PC-3 (cell line): ENCODE data around the gene GPC6. TPM values are rescaled to one million over a fixed set of nuclear protein-coding genes. Genes with fewer than 3 reads are reported as not detected.

ENCODE experiments used
- ATAC-seq: fragments of 200-7000 bp; cut with Tn5 transposase; 2 replicates; pipeline ENCODE4 v1.9.1; 2020; ENCODE audit warnings: mild to moderate bottlenecking, moderate library complexity
- BruUV-seq: library from RNA; stranded (reverse); fragments of 400-500 nt; replicated peaks from 2 replicates; lab custom pipeline; 2021; lab: Mats Ljungman, UMichigan
- CTCF ChIA-PET: fragments of 300-600 bp; sonication (Branson Sonifier 250); formaldehyde crosslinking; loops from one replicate; lab custom pipeline; 2022; ENCODE audit warnings: antibody characterized with exemption; lab: Charles Lee
- POLR2A ChIA-PET: fragments of 300-600 bp; sonication (Branson Sonifier 250); formaldehyde crosslinking; loops from one replicate; lab custom pipeline; 2022; ENCODE audit warnings: antibody characterized with exemption; ENCODE audit not compliant: unreplicated experiment; lab: Charles Lee
- DNase-seq: peaks from one replicate; pipeline ENCODE4 v3.0.0-alpha.2; 2015
- H2AFZ ChIP-seq: fragments of 300-600 bp; sonication (generic); 2 replicates; pipeline ENCODE4 v1.6.0; 2016; ENCODE audit warnings: antibody characterized with exemption, low read length
- H3F3A ChIP-seq: fragments of 300-600 bp; sonication (generic); one replicate; pipeline ENCODE4 v1.6.0; 2017; ENCODE audit warnings: antibody characterized with exemption, low read length, control low read depth, mild to moderate bottlenecking; ENCODE audit not compliant: unreplicated experiment
- H3K27ac ChIP-seq: fragments of 300-600 bp; sonication (generic); 2 replicates; pipeline ENCODE4 v1.5.1; 2016; ENCODE audit warnings: mild to moderate bottlenecking, low read length
- H3K27me3 ChIP-seq: fragments of 300-600 bp; sonication (generic); 2 replicates; pipeline ENCODE4 v1.6.1; 2016; ENCODE audit warnings: low read length, mixed read lengths
- H3K36me3 ChIP-seq: fragments of 300-600 bp; sonication (generic); 2 replicates; pipeline ENCODE4 v1.6.1; 2016; ENCODE audit warnings: low read depth, mixed run types, low read length, mixed read lengths
- H3K4me1 ChIP-seq: fragments of 300-600 bp; sonication (generic); 2 replicates; pipeline ENCODE4 v1.5.1; 2016; ENCODE audit warnings: low read length; ENCODE audit not compliant: insufficient read depth
- H3K4me2 ChIP-seq: fragments of 300-600 bp; sonication (generic); 2 replicates; pipeline ENCODE4 v1.6.0; 2016; ENCODE audit warnings: low read length
- H3K4me3 ChIP-seq: fragments of 300-600 bp; sonication (generic); 2 replicates; pipeline ENCODE4 v1.5.1; 2016; ENCODE audit warnings: mild to moderate bottlenecking, low read length, mixed read lengths
- H3K79me2 ChIP-seq: fragments of 300-600 bp; sonication (generic); 2 replicates; pipeline ENCODE4 v1.6.1; 2017; ENCODE audit warnings: low read length, mixed read lengths
- H3K9ac ChIP-seq: fragments of 300-600 bp; sonication (generic); 2 replicates; pipeline ENCODE4 v1.6.0; 2016; ENCODE audit warnings: mild to moderate bottlenecking, low read length
- H3K9me2 ChIP-seq: fragments of 300-600 bp; sonication (generic); replicated peaks from 2 replicates; pipeline ENCODE4 v1.6.1; 2016; ENCODE audit warnings: mixed run types, low read length, mixed read lengths
- H3K9me3 ChIP-seq: fragments of 300-600 bp; sonication (generic); 2 replicates; pipeline ENCODE4 v1.6.1; 2016; ENCODE audit warnings: low read length, mixed read lengths
- H4K20me1 ChIP-seq: fragments of 300-600 bp; sonication (generic); 2 replicates; pipeline ENCODE4 v1.6.1; 2016; ENCODE audit warnings: low read length, mixed read lengths
- EZH2 ChIP-seq: fragments of 300-600 bp; sonication (generic); IDR thresholded peaks from one replicate; pipeline ENCODE4 v1.6.1; 2017; ENCODE audit warnings: antibody characterized with exemption, mild to moderate bottlenecking, low read length; ENCODE audit not compliant: unreplicated experiment
- EZH2phosphoT487 ChIP-seq: fragments of 300-600 bp; sonication (generic); IDR thresholded peaks from 2 replicates; pipeline ENCODE4 v1.6.1; 2018; ENCODE audit warnings: mild to moderate bottlenecking, antibody characterized with exemption, low read length, borderline replicate concordance
- intact Hi-C: fragments of 100-400 bp; cut with micrococcal nuclease; formaldehyde crosslinking; loops from 2 replicates; pipeline ENCODE4 v1.9.0; 2023
- total RNA-seq: library from RNA; depleted of rRNA; stranded (reverse); fragments of >200 nt; gene quantifications from 2 replicates; pipeline ENCODE4 v1.2.3, GENCODE V29; 2014
- TF ChIP-seq, protein P1 (sequence below): fragments of 300-600 bp; sonication (generic); conservative IDR thresholded peaks from 2 replicates; pipeline ENCODE4 v1.5.1; 2017; ENCODE audit warnings: antibody characterized with exemption, low read depth, mild to moderate bottlenecking, low read length

GPC6 gene
- total RNA-seq, 1 experiment from 2014 or later, result 3.5 TPM

- intact Hi-C loops, result loop anchor here (5.0 kb wide), 1 partner anchor 188 kb away; no protein-coding TSS in a partner anchor
- Histone ChIP-seq H3K9me3 (no peaks in the 10 kb centered on the region), H3K27ac (no peak overlapping the region), H3K4me3 (no peak overlapping the region), H4K20me1 (no peaks in the 10 kb centered on the region), H3K27me3 (no peaks in the 10 kb centered on the region), H3K9me2 (no peaks in the 10 kb centered on the region), H3K4me1 (no peaks in the 10 kb centered on the region), H3K79me2 (no peaks in the 10 kb centered on the region), H3F3A (no peaks in the 10 kb centered on the region), H3K4me2 (no peak overlapping the region), H3K9ac (no peak overlapping the region), H2AFZ (no peak overlapping the region), H3K36me3 (no peaks in the 10 kb centered on the region)
- no peak for ATAC-seq
- no TSS peak for BruUV-seq
- ChIA-PET CTCF (no interaction called here), POLR2A (no interaction called here)
- no peak for DNase-seq
- TF ChIP-seq, protein P1, sequence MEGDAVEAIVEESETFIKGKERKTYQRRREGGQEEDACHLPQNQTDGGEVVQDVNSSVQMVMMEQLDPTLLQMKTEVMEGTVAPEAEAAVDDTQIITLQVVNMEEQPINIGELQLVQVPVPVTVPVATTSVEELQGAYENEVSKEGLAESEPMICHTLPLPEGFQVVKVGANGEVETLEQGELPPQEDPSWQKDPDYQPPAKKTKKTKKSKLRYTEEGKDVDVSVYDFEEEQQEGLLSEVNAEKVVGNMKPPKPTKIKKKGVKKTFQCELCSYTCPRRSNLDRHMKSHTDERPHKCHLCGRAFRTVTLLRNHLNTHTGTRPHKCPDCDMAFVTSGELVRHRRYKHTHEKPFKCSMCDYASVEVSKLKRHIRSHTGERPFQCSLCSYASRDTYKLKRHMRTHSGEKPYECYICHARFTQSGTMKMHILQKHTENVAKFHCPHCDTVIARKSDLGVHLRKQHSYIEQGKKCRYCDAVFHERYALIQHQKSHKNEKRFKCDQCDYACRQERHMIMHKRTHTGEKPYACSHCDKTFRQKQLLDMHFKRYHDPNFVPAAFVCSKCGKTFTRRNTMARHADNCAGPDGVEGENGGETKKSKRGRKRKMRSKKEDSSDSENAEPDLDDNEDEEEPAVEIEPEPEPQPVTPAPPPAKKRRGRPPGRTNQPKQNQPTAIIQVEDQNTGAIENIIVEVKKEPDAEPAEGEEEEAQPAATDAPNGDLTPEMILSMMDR, result no peak
- TF ChIP-seq EZH2phosphoT487 (no peak), EZH2 (no peak)
Measured at GRCh38 chr13:94174009-94174408, 947.4 kb downstream of the GPC6 start.

GRCh38 chr13:94175076-94175475 lies 948.5 kb downstream of the GPC6 start:
- H3K9me3 ChIP-seq, result no peaks in the 10 kb centered on the region

DNA sequence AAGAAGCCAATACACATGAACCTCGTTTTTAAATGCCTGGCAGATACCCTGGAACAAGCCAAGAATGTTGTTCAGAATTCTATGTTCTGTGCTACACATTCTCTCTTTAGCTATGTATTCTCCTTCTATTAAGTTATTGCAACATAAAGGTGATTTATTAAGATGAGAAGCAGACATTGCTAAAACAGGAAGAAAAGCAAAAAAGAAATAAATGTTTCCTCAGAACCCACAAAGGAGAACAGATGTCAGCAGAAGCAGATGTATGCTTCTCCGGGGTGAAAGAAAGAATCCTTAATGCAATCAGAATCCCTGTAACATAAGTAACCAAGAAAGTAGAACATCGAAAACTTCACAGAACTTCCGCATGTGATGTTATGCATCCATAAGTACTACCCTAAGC lies 950.0 kb downstream of the GPC6 start:
- Histone ChIP-seq H3F3A (no peaks in the 10 kb centered on the region), H3K79me2 (no peaks in the 10 kb centered on the region), H3K9ac (no peak overlapping the region), H4K20me1 (no peaks in the 10 kb centered on the region), H3K9me2 (no peaks in the 10 kb centered on the region), H3K27ac (no peak overlapping the region), H3K36me3 (no peaks in the 10 kb centered on the region), H3K27me3 (no peaks in the 10 kb centered on the region), H2AFZ (no peak overlapping the region), H3K4me2 (no peak overlapping the region), H3K9me3 (no peaks in the 10 kb centered on the region), H3K4me3 (no peak overlapping the region), H3K4me1 (no peaks in the 10 kb centered on the region)
- intact Hi-C loops, result no loop called here
- ChIA-PET CTCF (no interaction called here), POLR2A (no interaction called here)
- no peak for DNase-seq
- no TSS peak for BruUV-seq
- ATAC-seq, result no peak
- TF ChIP-seq EZH2 (no peak), EZH2phosphoT487 (no peak)
- TF ChIP-seq, protein P1, result no peak

More at GRCh38 chr13:94175076-94175475, 948.5 kb downstream of the GPC6 start:
- ATAC-seq, result no peak
- H3K27me3 ChIP-seq, result no peaks in the 10 kb centered on the region
- CTCF ChIA-PET, result no interaction called here
- H3F3A ChIP-seq, result no peaks in the 10 kb centered on the region
- no peak overlapping the region for H3K9ac ChIP-seq
- DNase-seq, result no peak
- no peaks in the 10 kb centered on the region for H4K20me1 ChIP-seq
- intact Hi-C loops, result no loop called here
- H2AFZ ChIP-seq, result no peak overlapping the region
- BruUV-seq, result no TSS peak
- H3K4me2 ChIP-seq, result no peak overlapping the region
- no peaks in the 10 kb centered on the region for H3K9me2 ChIP-seq
- H3K36me3 ChIP-seq, result no peaks in the 10 kb centered on the region
- TF ChIP-seq EZH2, result no peak
- no peak for TF ChIP-seq EZH2phosphoT487
- TF ChIP-seq, protein P1, result no peak
- H3K27ac ChIP-seq, result no peak overlapping the region
- no peaks in the 10 kb centered on the region for H3K79me2 ChIP-seq
- no peaks in the 10 kb centered on the region for H3K4me1 ChIP-seq
- POLR2A ChIA-PET, result no interaction called here
- no peak overlapping the region for H3K4me3 ChIP-seq
